ENCODE results near the gene SYNDIG1. TPM values are rescaled to one million over a fixed set of nuclear protein-coding genes. Genes with fewer than 3 reads are reported as not detected.

The SYNDIG1 gene
- total RNA-seq, 1 experiment from 2014 or later, result 5.4 TPM

GRCh38 chr20:24628985-24629384, 159.6 kb downstream of the SYNDIG1 start:
- peaks cover 19 to 20% of the 10 kb centered on the region in 2 experiments for H3K4me1 Mint-ChIP-seq
- Histone ChIP-seq H4K20me1 (ENCODE audit: control insufficient read depth, insufficient read depth, insufficient read length) (no peaks in the 10 kb centered on the region), H3K4me2 (ENCODE audit: insufficient read depth, insufficient read length, low read length) (no peak overlapping the region), H3T11ph (ENCODE audit: low read length) (no peak overlapping the region), H3K4ac (ENCODE audit: low read depth, low read length) (no peak overlapping the region), H2BK20ac (ENCODE audit: low read depth, low read length, poor library complexity, severe bottlenecking) (no peak overlapping the region), H3K27ac (ENCODE audit: insufficient read length, low read depth, low read length) (no peak overlapping the region), H3K79me2 (ENCODE audit: insufficient read depth, low read length) (no peaks in the 10 kb centered on the region), H3K4me1 (ENCODE audit: insufficient read depth, low read length) (no peaks in the 10 kb centered on the region; the same call in 1 of the 2 replicates), H3K79me1 (ENCODE audit: insufficient read depth, low read depth, low read length, poor library complexity, severe bottlenecking) (no peaks in the 10 kb centered on the region), H2BK5ac (ENCODE audit: insufficient read length, low read length) (no peak overlapping the region), H4K8ac (replicated peaks; ENCODE audit: insufficient read length, low read depth, low read length) (no peak overlapping the region), H2BK12ac (ENCODE audit: insufficient read length, low read depth, low read length) (no peak overlapping the region), H2AK5ac (ENCODE audit: insufficient read length, low read length) (no peak overlapping the region), H2BK120ac (ENCODE audit: low read depth, low read length, poor library complexity, severe bottlenecking) (no peak overlapping the region), H2AFZ (ENCODE audit: low read length) (no peak overlapping the region), H3K18ac (ENCODE audit: insufficient read length, low read depth, low read length) (no peak overlapping the region), H3K27me3 (ENCODE audit: insufficient read depth, low read length) (no peaks in the 10 kb centered on the region), H4K91ac (ENCODE audit: insufficient read length, low read depth, low read length) (no peak overlapping the region), H4K5ac (ENCODE audit: insufficient read length, low read depth, low read length) (no peak overlapping the region), H3K23ac (ENCODE audit: insufficient read length, low read depth, low read length) (no peak overlapping the region), H3K23me2 (ENCODE audit: insufficient read length, low read depth, low read length, poor library complexity, severe bottlenecking) (no peaks in the 10 kb centered on the region), H3K9ac (ENCODE audit: extremely low read depth, insufficient read length, low read length) (no peak overlapping the region), H3K14ac (ENCODE audit: insufficient read depth, low read length) (no peak overlapping the region), H2BK15ac (ENCODE audit: low read depth, low read length) (no peak overlapping the region), H3K9me3 (ENCODE audit: control insufficient read depth, low read depth, low read length) (no peaks in the 10 kb centered on the region), H3K56ac (ENCODE audit: insufficient read length, low read depth, low read length) (no peak overlapping the region)
- peaks cover 11 to 15% of the 10 kb centered on the region in 2 experiments for H3K9me3 Mint-ChIP-seq
- H3K36me3 Mint-ChIP-seq (ENCODE audit: insufficient read depth in 1 of 3, low read depth in 3 of 3), result peaks cover 3 to 17% (median 7%) of the 10 kb centered on the region in 3 experiments; a peak in 6 of 7 replicates
- no peak overlapping the region for H3K27ac Mint-ChIP-seq
- no peak for DNase-seq
- no peaks in the 10 kb centered on the region for H3K27me3 Mint-ChIP-seq (ENCODE audit: low read depth)
- no peak overlapping the region for H3K4me3 Mint-ChIP-seq
- no CpG with 5 or more reads among the region's 6 CpGs for WGBS (ENCODE audit: extremely low coverage, insufficient read length, low lambda C conversion rate)
- TF ChIP-seq, protein P1, sequence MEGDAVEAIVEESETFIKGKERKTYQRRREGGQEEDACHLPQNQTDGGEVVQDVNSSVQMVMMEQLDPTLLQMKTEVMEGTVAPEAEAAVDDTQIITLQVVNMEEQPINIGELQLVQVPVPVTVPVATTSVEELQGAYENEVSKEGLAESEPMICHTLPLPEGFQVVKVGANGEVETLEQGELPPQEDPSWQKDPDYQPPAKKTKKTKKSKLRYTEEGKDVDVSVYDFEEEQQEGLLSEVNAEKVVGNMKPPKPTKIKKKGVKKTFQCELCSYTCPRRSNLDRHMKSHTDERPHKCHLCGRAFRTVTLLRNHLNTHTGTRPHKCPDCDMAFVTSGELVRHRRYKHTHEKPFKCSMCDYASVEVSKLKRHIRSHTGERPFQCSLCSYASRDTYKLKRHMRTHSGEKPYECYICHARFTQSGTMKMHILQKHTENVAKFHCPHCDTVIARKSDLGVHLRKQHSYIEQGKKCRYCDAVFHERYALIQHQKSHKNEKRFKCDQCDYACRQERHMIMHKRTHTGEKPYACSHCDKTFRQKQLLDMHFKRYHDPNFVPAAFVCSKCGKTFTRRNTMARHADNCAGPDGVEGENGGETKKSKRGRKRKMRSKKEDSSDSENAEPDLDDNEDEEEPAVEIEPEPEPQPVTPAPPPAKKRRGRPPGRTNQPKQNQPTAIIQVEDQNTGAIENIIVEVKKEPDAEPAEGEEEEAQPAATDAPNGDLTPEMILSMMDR (conservative IDR thresholded peaks at IDR 0.05), result no peak
